Thymus (tissue), 11 donors: ENCODE data around the gene PLEKHA5. TPM values are rescaled to one million over a fixed set of nuclear protein-coding genes. Genes with fewer than 3 reads are reported as not detected.
A peak's percentile ranks its signal among the peaks of the same experiment; 100 is the strongest.

ENCODE experiments used
- DNase-seq, 9 donors: peaks; one replicate each; pipeline ENCODE4 v3.0.0-alpha.2; 2013; ENCODE audit warnings: low spot score in 9 of 9, low read depth in 6 of 9, missing footprints in 1 of 9
- H3K27ac ChIP-seq, 2 donors: one replicate each; pipeline ENCODE4 v1.5.1; 2013; ENCODE audit warnings: control low read depth in 1 of 2, low read depth in 1 of 2, low read length in 1 of 2, mild to moderate bottlenecking in 1 of 2, moderate library complexity in 1 of 2
- H3K27me3 ChIP-seq, 2 donors: one replicate each; pipeline ENCODE4 v1.5.1; 2013; ENCODE audit warnings: low read length in 1 of 2; ENCODE audit not compliant: control insufficient read depth in 2 of 2, insufficient read depth in 1 of 2
- H3K36me3 ChIP-seq, 2 donors: one replicate each; pipeline ENCODE4 v1.5.1; 2013; ENCODE audit warnings: low read length in 1 of 2, mild to moderate bottlenecking in 1 of 2, moderate library complexity in 1 of 2; ENCODE audit not compliant: control insufficient read depth in 2 of 2, insufficient read depth in 2 of 2
- H3K4me1 ChIP-seq, 2 donors: one replicate each; pipeline ENCODE4 v1.5.1; 2013; ENCODE audit warnings: low read length in 2 of 2; ENCODE audit not compliant: control insufficient read depth in 2 of 2, insufficient read depth in 2 of 2
- H3K4me3 ChIP-seq, 2 donors: one replicate each; pipeline ENCODE4 v1.5.1; 2013; ENCODE audit warnings: low read length in 2 of 2, control low read depth in 1 of 2, mild to moderate bottlenecking in 1 of 2
- H3K9me3 ChIP-seq, 2 donors: one replicate each; pipeline ENCODE4 v1.5.1; 2013; ENCODE audit warnings: low read length in 1 of 2, mild to moderate bottlenecking in 1 of 2; ENCODE audit not compliant: control insufficient read depth in 2 of 2, insufficient read depth in 1 of 2
- WGBS: extraction: QIAGEN DNeasy Blood & Tissue Kit; methylation state at CpG from one replicate; pipeline ENCODE4 v1.1.7; 2013; 5-methylcytosine and 5-hydroxymethylcytosine counted together
- polyA plus RNA-seq: library from polyadenylated mRNA; stranded (reverse); fragments of 200-250 nt; gene quantifications from one replicate; pipeline ENCODE4 v1.2.3, GENCODE V29; 2013
- total RNA-seq: library from RNA; stranded (reverse); fragments of 120-200 nt; gene quantifications from one replicate; pipeline ENCODE4 v1.2.4, GENCODE V29; 2013
- donor health status: healthy.

PLEKHA5 gene
- total and polyA plus RNA-seq, 2 donors, result 12.2 to 18.0 TPM

DNA sequence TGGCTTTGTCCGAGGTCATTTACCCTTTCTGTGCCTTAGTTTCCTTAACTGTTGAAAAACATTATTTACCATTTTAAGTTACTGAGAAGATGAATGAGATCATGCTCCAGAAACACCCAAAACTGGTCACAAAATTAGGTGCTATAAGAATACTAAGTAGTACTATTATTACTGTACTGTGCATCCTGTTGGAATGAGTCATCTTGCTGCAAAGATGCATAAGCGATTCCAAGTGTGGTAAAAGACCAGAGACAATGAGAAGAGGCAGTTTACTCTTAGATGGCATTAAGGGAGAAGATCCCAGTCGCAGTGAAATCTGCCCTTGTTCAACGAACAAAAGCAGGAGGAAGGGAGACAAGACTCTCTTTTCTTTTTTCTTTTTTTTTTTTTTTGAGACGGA is 4.2 kb upstream of the PLEKHA5 start:
- H3K4me1 ChIP-seq, result no peaks in the 10 kb centered on the region

DNA sequence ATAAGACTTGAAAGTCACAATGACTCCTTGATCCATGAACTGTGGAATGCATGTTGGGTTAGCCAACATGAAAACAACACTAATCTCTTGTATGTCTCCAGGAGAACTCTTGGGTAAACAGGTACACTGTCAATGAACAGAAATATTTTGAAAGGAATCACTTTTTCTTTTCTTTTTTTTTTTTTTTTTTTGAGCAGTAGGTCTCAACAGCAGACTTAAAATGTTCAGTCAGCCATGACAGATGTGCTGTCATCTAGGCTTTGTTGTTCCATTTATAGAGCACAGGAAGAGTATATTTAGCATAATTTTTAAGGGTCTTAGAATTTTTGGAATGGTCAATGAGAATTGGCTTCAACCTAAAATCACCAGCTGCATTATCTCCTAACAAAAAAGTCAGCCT is 2.3 kb upstream of the PLEKHA5 start:
- Histone ChIP-seq H3K9me3 (no peaks in the 10 kb centered on the region), H3K27ac (no peak overlapping the region), H3K4me3 (no peak overlapping the region), H3K4me1 (peaks cover 0 to 3% of the 10 kb centered on the region in 2 donors), H3K36me3 (no peaks in the 10 kb centered on the region), H3K27me3 (peaks cover 0 to 5% of the 10 kb centered on the region in 2 donors)
- DNase-seq, result no peak

More for the DNA sequence above, 4.2 kb upstream of the PLEKHA5 start:
- no peak for DNase-seq
- Histone ChIP-seq H3K27me3 (no peaks in the 10 kb centered on the region), H3K9me3 (no peaks in the 10 kb centered on the region), H3K4me3 (no peak overlapping the region), H3K27ac (no peak overlapping the region), H3K36me3 (no peaks in the 10 kb centered on the region)
- WGBS, result 98% methylated on average over 5 of the region's 5 CpGs

DNA sequence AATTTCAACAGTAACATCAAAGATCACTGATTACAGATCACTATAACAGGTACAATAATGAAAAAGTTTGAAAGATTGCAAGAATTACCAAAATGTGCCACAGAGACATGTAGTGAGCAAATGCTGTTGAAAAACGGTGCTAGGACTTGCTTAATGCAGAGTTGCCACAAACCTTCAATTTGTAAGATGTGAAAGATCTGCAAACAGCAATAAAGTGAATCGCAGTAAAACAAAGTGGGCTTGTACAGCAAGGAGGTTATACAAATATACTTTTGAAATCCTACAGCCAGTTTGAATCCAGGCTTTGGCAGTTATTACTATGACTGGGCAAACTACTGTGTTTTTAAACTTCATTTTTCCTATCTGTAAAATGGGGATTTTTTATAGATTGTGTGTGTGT is 1.0 kb upstream of the PLEKHA5 start:
- no peaks in the 10 kb centered on the region for H3K9me3 ChIP-seq
- peaks cover 0 to 3% of the 10 kb centered on the region in 2 donors for H3K4me1 ChIP-seq
- 96% methylated on average over 2 of the region's 2 CpGs for WGBS
- no peak overlapping the region for H3K4me3 ChIP-seq
- H3K36me3 ChIP-seq, result no peaks in the 10 kb centered on the region
- H3K27me3 ChIP-seq, result peaks cover 0 to 5% of the 10 kb centered on the region in 2 donors
- peak in 2 of 9 donors; percentile 1 to 4 for DNase-seq
- H3K27ac ChIP-seq, result no peak overlapping the region

DNA sequence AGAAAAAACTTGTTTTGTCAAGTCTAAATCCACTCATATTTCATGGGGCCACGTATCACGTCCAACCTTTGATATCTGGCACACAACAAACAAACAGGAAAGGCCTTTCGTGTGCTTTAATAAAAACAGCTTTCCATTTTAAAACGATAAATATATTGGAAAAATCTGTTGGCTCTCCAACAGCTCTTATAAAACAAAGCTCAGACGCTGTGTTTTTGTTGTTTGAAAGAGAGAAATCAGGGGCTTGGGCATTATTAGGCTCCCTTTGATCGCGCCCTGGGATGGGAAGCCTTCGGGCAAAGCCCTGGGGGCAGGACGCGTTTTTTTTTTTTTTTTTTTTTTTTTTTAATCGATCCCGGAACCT is 429 bp upstream of the PLEKHA5 start:
- WGBS, result 13% methylated on average over 12 of the region's 12 CpGs
- H3K27ac ChIP-seq, result peak overlapping the region; percentile 14 to 75
- DNase-seq, result peak in 3 of 9 donors; percentile 2 to 35 (median 6)
- no peaks in the 10 kb centered on the region for H3K9me3 ChIP-seq
- no peaks in the 10 kb centered on the region for H3K36me3 ChIP-seq
- H3K4me3 ChIP-seq, result peak overlapping the region; percentile 34 to 81
- peaks cover 0 to 3% of the 10 kb centered on the region in 2 donors for H3K4me1 ChIP-seq
- H3K27me3 ChIP-seq, result peaks cover 0 to 5% of the 10 kb centered on the region in 2 donors

DNA sequence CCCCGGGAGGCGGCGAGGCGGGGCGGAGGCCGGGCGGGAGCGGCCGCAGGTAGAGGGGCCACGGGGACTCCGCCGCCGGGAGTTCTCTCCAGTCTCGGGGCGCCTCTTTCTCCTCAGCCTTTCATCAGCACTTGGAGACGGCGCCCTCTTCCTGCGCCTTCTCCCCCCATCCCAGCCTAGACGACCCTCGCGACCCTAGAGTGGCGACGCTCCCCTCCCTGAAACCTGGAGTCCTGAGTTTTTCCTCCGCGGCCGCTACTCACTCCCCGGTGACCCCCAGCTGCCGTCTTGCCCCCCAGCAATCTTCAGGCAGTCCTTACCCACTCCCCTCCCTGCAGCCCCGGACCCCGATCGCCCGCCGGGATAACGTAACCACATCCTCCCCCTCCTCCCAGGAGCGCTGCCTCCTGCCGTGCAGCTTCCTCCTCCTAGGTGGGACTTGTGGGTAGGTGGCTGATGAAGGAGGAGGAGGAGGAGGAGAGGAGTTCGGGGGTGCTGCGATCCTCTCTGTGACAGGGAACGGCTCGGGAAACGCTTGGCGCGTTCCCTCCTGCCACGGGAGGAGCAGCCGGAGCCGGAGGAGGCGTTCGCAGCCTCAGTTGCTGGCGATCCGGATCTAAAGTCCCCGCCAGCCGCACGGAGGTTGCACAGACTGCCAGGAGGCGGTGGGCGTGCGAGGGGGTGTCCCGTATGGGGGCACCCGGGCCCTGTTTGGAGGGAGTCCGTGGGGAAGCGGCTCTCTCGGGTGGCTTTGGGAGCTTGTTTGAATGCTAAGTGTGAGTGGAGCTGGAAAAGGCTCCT is 891 bp downstream of the PLEKHA5 start:
- no peaks in the 10 kb centered on the region for H3K9me3 ChIP-seq
- peaks cover 0 to 5% of the 10 kb centered on the region in 2 donors for H3K27me3 ChIP-seq
- 1% methylated on average over 61 of the region's 61 CpGs for WGBS
- peak overlapping the region; percentile 71 to 81 for H3K4me3 ChIP-seq
- H3K36me3 ChIP-seq, result no peaks in the 10 kb centered on the region
- DNase-seq, result peak in 7 of 9 donors; percentile 12 to 53 (median 22)
- H3K4me1 ChIP-seq, result peaks cover 0 to 3% of the 10 kb centered on the region in 2 donors
- H3K27ac ChIP-seq, result peak overlapping the region; percentile 39 to 58

DNA sequence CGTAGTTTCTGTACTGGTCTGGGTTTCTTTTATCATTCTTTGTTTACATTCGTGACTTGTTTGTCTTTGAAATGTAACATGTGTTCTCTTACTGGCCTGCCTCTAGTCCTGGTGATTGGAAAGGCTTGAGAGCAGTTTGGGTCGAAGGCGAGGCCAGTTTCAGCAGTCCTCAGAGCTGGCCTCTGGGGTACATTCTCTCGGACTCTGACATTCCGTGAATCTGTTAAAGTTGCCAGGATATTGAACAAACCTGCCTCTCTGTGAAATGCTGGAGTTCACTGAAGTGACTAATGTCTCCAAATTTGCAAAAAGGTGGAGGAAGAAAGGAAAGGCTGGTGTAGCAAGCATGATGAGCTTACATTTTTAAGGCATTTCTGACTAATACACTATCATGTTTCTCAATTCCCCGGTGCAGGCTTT is 1.5 kb downstream of the PLEKHA5 start:
- Histone ChIP-seq H3K27ac (peak overlapping the region in 1 of 2 donors; percentile 39), H3K9me3 (no peaks in the 10 kb centered on the region), H3K36me3 (no peaks in the 10 kb centered on the region), H3K4me3 (peak overlapping the region; percentile 71 to 81), H3K27me3 (peaks cover 0 to 5% of the 10 kb centered on the region in 2 donors), H3K4me1 (peaks cover 0 to 3% of the 10 kb centered on the region in 2 donors)
- WGBS, result 10% methylated on average over 7 of the region's 7 CpGs
- peak in 2 of 9 donors; percentile 4 to 23 for DNase-seq

DNA sequence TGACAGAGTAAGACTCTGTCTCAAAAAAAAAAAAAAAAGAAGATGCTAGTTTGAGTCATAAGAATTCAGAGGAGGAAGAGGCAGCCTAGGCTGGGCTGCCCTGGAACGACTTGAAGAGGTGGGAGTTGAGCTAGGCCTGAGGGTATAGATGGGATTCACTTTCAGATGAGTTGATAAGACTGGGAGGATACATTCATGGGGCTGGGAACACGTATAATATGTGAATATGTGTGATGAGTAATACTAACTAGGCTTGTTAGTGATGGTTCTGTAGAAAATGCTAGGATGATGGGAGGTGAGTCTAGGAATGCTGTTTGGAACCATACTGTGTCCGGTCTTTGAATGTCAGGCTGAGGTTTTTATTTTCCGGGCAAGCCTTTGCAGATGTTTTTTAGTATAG is 9.0 kb downstream of the PLEKHA5 start:
- H3K27ac ChIP-seq, result no peak overlapping the region
- no peak overlapping the region for H3K4me3 ChIP-seq
- DNase-seq, result no peak
- 95% methylated on average over 4 of the region's 4 CpGs for WGBS
- H3K4me1 ChIP-seq, result no peaks in the 10 kb centered on the region
- no peaks in the 10 kb centered on the region for H3K9me3 ChIP-seq
- no peaks in the 10 kb centered on the region for H3K36me3 ChIP-seq
- H3K27me3 ChIP-seq, result no peaks in the 10 kb centered on the region

DNA sequence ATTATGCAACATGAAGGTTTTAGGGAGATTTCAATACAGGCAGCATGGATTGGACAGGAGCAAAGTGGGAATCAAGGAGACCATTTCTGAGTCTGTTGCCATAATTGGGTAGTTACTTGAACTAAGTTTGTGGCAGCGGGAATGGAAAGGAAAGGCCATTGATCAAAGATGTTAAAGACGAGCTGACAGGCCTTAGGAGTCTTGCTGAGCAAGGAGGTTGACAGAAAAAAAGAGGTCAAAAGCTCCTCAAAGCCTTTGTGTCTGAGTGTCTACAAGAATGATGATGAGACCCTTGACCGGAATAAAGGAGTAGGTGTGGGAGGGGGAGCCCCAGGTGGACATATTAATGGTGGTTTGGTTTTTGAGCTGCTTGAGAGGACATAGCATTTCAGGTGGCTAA is 9.4 kb downstream of the PLEKHA5 start:
- no peak overlapping the region for H3K27ac ChIP-seq
- no peak for DNase-seq
- WGBS, result 97% methylated on average over 3 of the region's 3 CpGs
- H3K36me3 ChIP-seq, result no peaks in the 10 kb centered on the region
- no peaks in the 10 kb centered on the region for H3K4me1 ChIP-seq
- no peaks in the 10 kb centered on the region for H3K27me3 ChIP-seq
- no peaks in the 10 kb centered on the region for H3K9me3 ChIP-seq
- no peak overlapping the region for H3K4me3 ChIP-seq

DNA sequence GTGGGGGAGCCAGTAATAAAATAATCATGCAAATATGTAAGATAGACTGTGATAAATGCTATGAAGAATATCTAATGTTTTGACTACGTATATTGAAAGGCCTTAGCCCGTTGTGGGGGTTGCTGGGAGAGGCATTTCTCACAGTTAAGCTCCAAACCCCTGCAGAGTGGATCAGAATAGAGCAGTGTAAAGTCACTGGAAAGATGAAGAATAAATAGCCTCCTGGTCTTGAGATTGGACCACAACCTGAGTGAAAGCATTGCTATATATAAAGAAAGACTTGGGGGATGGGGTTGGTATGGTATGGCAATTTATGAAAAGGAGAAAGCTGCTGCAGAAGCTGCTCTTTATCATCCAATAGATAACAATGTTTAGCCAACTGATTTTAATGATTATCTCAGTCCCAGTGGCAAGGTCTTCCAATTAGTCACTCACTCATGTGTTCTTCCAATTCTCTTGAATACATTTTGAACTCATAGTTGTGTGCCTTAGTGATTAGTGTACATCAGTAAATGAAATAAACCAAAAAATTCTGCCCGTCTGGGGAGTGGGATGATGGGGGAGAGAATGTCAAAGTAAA is 10.2 kb downstream of the PLEKHA5 start:
- Histone ChIP-seq H3K27ac (no peak overlapping the region), H3K4me3 (no peak overlapping the region), H3K4me1 (no peaks in the 10 kb centered on the region), H3K36me3 (no peaks in the 10 kb centered on the region), H3K9me3 (no peaks in the 10 kb centered on the region), H3K27me3 (no peaks in the 10 kb centered on the region)
- DNase-seq, result no peak
- WGBS, result 97% methylated on average over 3 of the region's 3 CpGs
